Measurements from ENCODE around the gene FNDC3A.

DNA sequence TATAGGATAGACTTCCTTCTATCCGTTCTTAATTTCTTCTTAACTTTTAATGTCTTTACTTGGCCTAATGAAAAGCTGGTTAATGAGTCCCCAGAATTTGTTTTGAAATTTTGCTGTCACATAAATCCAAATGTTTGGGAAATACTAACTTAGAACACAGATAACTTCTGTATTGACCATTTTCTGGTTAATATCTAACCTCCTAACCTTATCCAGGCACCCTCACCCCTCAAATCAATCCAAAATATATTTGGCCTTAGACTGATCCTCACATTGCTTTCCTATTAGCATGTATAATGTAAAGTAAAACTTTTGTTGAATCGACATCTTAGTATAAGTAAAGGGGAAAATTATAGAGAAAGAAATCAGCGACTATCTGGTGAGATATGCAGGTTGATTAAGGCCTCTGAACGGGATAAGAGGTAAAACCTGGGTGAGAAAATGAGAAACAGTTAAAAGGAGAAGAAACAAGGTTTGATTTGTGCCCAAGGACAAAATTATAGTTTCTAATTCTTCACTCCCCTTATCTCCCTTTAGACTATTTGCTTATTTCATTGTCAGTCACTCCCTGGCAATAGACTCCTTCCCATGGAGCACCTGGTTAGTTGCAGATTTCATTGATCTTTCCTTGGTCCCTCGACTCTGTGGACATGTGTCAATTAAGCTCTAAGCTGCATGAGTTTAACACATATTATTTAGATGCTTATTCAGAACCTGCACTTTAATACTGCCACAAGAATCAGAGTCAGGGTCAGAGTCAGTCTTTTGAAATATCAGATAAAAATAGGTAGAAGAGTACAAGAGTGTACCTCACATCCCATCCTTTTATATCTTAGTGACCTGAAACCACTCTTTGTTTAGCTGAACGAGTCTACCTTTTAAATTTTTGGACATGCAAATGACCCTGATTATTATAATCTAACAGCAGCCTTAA lies 125.2 kb downstream of the FNDC3A start:
- TF ChIP-seq SUZ12 (IDR thresholded peaks at IDR 0.05; ENCODE audit: extremely low read depth, insufficient read depth, insufficient read length) (no peak), YY1 (IDR thresholded peaks at IDR 0.05; ENCODE audit: insufficient read depth, insufficient read length) (no peak)

Measured in NT2/D1 (cell line).